Right lobe of liver (tissue), 4 donors: ENCODE data around the gene APLP2.

Source experiments
- CTCF ChIP-seq, 4 donors: fragments of 200-600 bp in 3 of 4; fragments of 450-650 bp in 1 of 4; IDR thresholded peaks; one replicate each; pipeline versions ENCODE4 v1.5.1 to v1.8.0; 2016 to 2022; ENCODE audit warnings: antibody characterized with exemption in 4 of 4, mild to moderate bottlenecking in 2 of 4
- POLR2A ChIP-seq: fragments of 450-650 bp; IDR thresholded peaks from one replicate; pipeline ENCODE4 v1.6.1; 2017; ENCODE audit warnings: antibody characterized with exemption, mild to moderate bottlenecking
- donor health status: DM: no; HTN: no; CAD: no.
- donor health status: DM: no; HTN: no; CAD: no.
- donor health status: DM: no; HTN: yes; CAD: no.

DNA sequence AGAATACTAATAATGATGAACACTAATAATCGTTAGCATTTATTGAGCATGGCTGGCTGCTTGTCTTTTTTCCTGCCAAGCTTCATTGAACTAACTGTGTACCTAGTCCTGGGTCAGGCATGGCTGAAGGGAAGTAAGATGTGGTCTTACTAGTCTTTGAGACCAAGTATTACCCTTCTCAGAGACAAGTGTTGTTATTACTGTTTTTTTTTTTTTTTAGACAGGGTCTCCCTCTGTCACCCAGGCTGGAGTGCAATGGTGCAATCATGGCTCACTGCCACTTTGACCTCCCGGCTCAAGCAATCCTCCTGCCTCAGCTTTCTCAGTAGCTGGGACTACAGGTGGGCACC, 94.5 kb downstream of the APLP2 start:
- no peak for TF ChIP-seq POLR2A
- TF ChIP-seq CTCF (IDR thresholded peaks at IDR 0.05) = no peak
